Hepatocyte (in vitro differentiated cells): Measurements from ENCODE around the gene PEX6. TPM values are rescaled to one million over a fixed set of nuclear protein-coding genes. Genes with fewer than 3 reads are reported as not detected.

Experiments
- DNase-seq: peaks from one replicate; pipeline ENCODE4 v3.0.0-alpha.2; 2016; ENCODE audit warnings: low spot score
- H2AFZ ChIP-seq: fragments of 200-600 bp; sonication (generic); 2 replicates; pipeline ENCODE4 v1.6.0; 2016; ENCODE audit warnings: antibody characterized with exemption, mild to moderate bottlenecking
- H3K27ac ChIP-seq: fragments of 200-600 bp; sonication (generic); 2 replicates; pipeline ENCODE4 v1.5.1; 2016; ENCODE audit warnings: mild to moderate bottlenecking
- H3K27me3 ChIP-seq: fragments of 200-600 bp; sonication (generic); 2 replicates; pipeline ENCODE4 v1.6.1; 2016
- H3K36me3 ChIP-seq: fragments of 200-600 bp; sonication (generic); replicated peaks from 2 replicates; pipeline ENCODE4 v1.5.1; 2016; ENCODE audit warnings: low read depth; ENCODE audit not compliant: insufficient read depth
- H3K4me1 ChIP-seq: fragments of 200-600 bp; sonication (generic); 2 replicates; pipeline ENCODE4 v1.5.1; 2016; ENCODE audit warnings: mild to moderate bottlenecking, moderate library complexity; ENCODE audit not compliant: insufficient read depth
- H3K4me2 ChIP-seq: fragments of 200-600 bp; sonication (generic); 2 replicates; pipeline ENCODE4 v1.6.0; 2016
- H3K4me3 ChIP-seq: fragments of 200-600 bp; sonication (generic); 2 replicates; pipeline ENCODE4 v1.5.1; 2016; ENCODE audit warnings: mild to moderate bottlenecking
- H3K79me2 ChIP-seq: fragments of 200-600 bp; sonication (generic); 2 replicates; pipeline ENCODE4 v1.6.0; 2017; ENCODE audit warnings: mild to moderate bottlenecking
- H3K9me2 ChIP-seq: fragments of 200-600 bp; sonication (generic); replicated peaks from 2 replicates; pipeline ENCODE4 v1.6.0; 2017; ENCODE audit warnings: mild to moderate bottlenecking; ENCODE audit not compliant: insufficient read depth
- H3K9me3 ChIP-seq: fragments of 200-600 bp; sonication (generic); 2 replicates; pipeline ENCODE4 v1.5.1; 2016; ENCODE audit warnings: low read depth, mild to moderate bottlenecking
- H4K20me1 ChIP-seq: fragments of 200-600 bp; sonication (generic); 2 replicates; pipeline ENCODE4 v1.6.0; 2016; ENCODE audit warnings: mild to moderate bottlenecking; ENCODE audit not compliant: insufficient read depth, poor library complexity, severe bottlenecking
- CTCF ChIP-seq: fragments of 200-600 bp; sonication (generic); IDR thresholded peaks from 2 replicates; pipeline ENCODE4 v1.5.1; 2016; ENCODE audit warnings: antibody characterized with exemption, mild to moderate bottlenecking; ENCODE audit not compliant: poor library complexity
- EZH2 ChIP-seq: fragments of 200-600 bp; sonication (generic); IDR thresholded peaks from 2 replicates; pipeline ENCODE4 v1.6.1; 2016; ENCODE audit warnings: antibody characterized with exemption, mild to moderate bottlenecking, borderline replicate concordance
- EZH2phosphoT487 ChIP-seq: fragments of 200-600 bp; sonication (generic); IDR thresholded peaks from one replicate; pipeline ENCODE4 v1.6.1; 2018; ENCODE audit warnings: antibody characterized with exemption, mild to moderate bottlenecking, low read depth, moderate library complexity; ENCODE audit not compliant: unreplicated experiment, severe bottlenecking
- WGBS: methylation state at CpG from one replicate; pipeline ENCODE4 v1.1.6; 2016; ENCODE audit warnings: low lambda C conversion rate; ENCODE audit errors: missing lambda C conversion rate; 5-methylcytosine and 5-hydroxymethylcytosine counted together
- polyA plus RNA-seq: library from polyadenylated mRNA; unstranded; fragments of >200 nt; fragmentation: Nextera tagmentation; extraction: Ambion mirVana; gene quantifications from 2 replicates; pipeline ENCODE4 v1.2.1, GENCODE V29; 2016
- total RNA-seq: library from RNA; depleted of rRNA; stranded (reverse); fragments of >200 nt; gene quantifications from 2 replicates; pipeline ENCODE4 v1.2.3, GENCODE V29; 2014

The PEX6 gene
- total and polyA plus RNA-seq, 2 experiments from 2014 or later = 39.4 to 46.1 TPM

- no peaks in the 10 kb centered on the region for H3K27me3 ChIP-seq
- H3K4me3 ChIP-seq = no peak overlapping the region
- H3K4me1 ChIP-seq = no peaks in the 10 kb centered on the region
- H3K9me3 ChIP-seq = no peaks in the 10 kb centered on the region
- H4K20me1 ChIP-seq = no peaks in the 10 kb centered on the region
- H3K36me3 ChIP-seq = no peaks in the 10 kb centered on the region
- TF ChIP-seq CTCF = no peak
- no peak for TF ChIP-seq EZH2phosphoT487
- TF ChIP-seq EZH2 = no peak
- no peak overlapping the region for H3K4me2 ChIP-seq
- no peaks in the 10 kb centered on the region for H3K9me2 ChIP-seq
- DNase-seq = no peak
- peaks cover 33% of the 10 kb centered on the region for H3K79me2 ChIP-seq
- 96% methylated on average over 5 of the region's 5 CpGs for WGBS
- H2AFZ ChIP-seq = no peak overlapping the region
- no peak overlapping the region for H3K27ac ChIP-seq
These were observed 40.6 kb downstream of the PEX6 start for GRCh38 chr6:42938428-42938796.

DNA sequence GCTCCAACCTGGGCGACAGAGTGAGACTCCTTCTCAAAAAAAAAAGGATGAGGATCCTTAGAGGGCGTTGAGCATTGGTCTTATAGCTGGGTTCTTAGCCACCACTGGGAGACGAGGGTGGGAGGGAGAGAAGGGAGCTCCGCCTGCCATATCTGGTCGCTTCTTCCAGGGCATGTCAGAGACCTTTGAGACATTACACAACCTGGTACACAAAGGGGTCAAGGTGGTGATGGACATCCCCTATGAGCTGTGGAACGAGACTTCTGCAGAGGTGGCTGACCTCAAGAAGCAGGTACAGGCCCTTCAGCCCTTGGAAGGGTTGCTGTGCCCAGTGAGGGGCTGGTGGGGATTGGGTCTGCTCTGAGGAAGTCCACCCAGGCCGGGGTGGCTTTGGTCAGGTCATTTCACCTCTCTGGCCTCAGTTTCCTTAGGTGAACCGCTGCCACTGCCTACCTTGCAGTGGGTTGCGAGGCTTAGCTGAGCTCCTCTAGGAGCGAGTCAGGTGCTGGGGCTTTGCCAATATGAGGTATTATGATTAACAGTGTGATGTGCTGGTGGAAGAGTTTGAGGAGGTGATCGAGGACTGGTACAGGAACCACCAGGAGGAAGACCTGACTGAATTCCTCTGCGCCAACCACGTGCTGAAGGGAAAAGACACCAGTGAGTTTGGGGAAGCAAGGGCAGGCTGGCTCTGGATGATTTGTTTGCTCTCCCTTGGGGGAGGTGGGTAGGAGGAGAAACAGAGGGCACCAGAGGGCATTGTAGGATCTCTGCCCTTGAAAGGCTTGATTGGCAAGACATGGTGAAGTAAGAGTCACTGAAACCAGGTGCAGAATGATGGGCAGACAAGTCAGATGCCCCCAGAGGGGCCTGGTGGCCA is 41.2 kb downstream of the PEX6 start:
- no peaks in the 10 kb centered on the region for H3K36me3 ChIP-seq
- H3K27ac ChIP-seq = no peak overlapping the region
- WGBS = 93% methylated on average over 13 of the region's 13 CpGs
- no peaks in the 10 kb centered on the region for H3K9me2 ChIP-seq
- DNase-seq = no peak
- H3K4me2 ChIP-seq = no peak overlapping the region
- H3K79me2 ChIP-seq = peaks cover 39% of the 10 kb centered on the region
- TF ChIP-seq EZH2 (no peak), EZH2phosphoT487 (no peak), CTCF (no peak)
- H3K4me1 ChIP-seq = no peaks in the 10 kb centered on the region
- H3K4me3 ChIP-seq = no peak overlapping the region
- no peaks in the 10 kb centered on the region for H3K9me3 ChIP-seq
- no peaks in the 10 kb centered on the region for H4K20me1 ChIP-seq
- no peaks in the 10 kb centered on the region for H3K27me3 ChIP-seq
- H2AFZ ChIP-seq = no peak overlapping the region

GRCh38 chr6:42936398-42936797 is 42.6 kb downstream of the PEX6 start:
- Histone ChIP-seq H2AFZ (no peak overlapping the region), H3K9me2 (no peaks in the 10 kb centered on the region), H3K36me3 (no peaks in the 10 kb centered on the region), H3K27me3 (no peaks in the 10 kb centered on the region), H3K4me2 (no peak overlapping the region), H4K20me1 (no peaks in the 10 kb centered on the region), H3K9me3 (no peaks in the 10 kb centered on the region), H3K27ac (no peak overlapping the region), H3K79me2 (peaks cover 53% of the 10 kb centered on the region), H3K4me3 (no peak overlapping the region), H3K4me1 (peaks cover 2% of the 10 kb centered on the region)
- TF ChIP-seq CTCF = no peak
- no peak for TF ChIP-seq EZH2phosphoT487
- no peak for TF ChIP-seq EZH2
- WGBS = 95% methylated on average over 11 of the region's 11 CpGs
- no peak for DNase-seq
